ENCODE data around the gene GLUD1. TPM values are rescaled to one million over a fixed set of nuclear protein-coding genes. Genes with fewer than 3 reads are reported as not detected.
"Not testable (repeated sequence)": the region's sequence is repeated elsewhere in the genome, so short reads cannot be mapped to it uniquely, and the experiment has no call there.

Gene GLUD1
- polyA plus RNA-seq, 1 experiment, result 78.6 TPM

DNA sequence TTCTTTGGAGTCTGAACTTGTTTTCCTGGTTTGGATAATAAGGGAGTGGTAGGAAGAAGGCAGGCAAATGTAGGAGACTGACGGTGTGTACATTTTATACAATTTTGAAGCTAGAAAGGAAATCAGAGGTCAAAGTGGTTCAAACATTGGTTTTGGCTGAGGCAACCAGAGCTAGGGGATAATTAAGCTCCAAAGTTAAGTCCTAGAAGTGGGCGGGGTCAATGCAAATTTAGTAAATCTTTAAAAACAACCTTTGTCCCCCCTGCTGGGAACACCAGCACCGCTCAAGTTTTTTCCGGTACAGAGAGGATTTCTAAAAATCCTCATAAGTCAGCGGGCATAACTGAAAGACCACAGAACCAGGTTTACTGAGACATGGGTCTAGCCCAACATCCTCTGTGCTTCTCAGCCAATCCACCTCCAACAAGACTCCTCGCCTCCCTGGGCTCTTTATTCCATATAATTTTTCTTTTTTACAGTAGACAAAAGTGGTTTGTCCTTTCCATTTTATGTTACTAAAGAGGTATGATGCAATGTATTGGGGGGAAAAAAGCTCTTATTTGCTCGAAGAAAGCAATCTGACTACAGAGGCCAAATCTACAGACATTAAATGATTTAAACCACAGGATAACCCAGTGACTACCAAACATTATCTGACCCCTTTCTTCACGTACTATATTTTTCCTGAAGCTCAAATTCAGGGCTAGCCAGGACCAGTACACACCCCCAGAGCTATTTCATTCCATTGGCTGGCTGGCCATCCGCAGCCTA is 1.6 kb downstream of the GLUD1 start:
- ChIA-PET CTCF (interaction anchor here (1.2 kb wide), 1 partner anchor 133 kb away, joined by 5 read pairs; no protein-coding TSS in a partner anchor), POLR2A (no interaction called here)
- no peak for DNase-seq (ENCODE audit: low read depth)
- TF ChIP-seq CTCF (IDR thresholded peaks at IDR 0.05; ENCODE audit: insufficient read depth, low read depth, low read length), result no peak
- Histone ChIP-seq H3K27me3 (ENCODE audit: control insufficient read depth, insufficient read depth, low read length) (no peaks in the 10 kb centered on the region), H3K4me3 (ENCODE audit: low read depth, low read length) (peak overlapping the region; percentile 57), H3K36me3 (ENCODE audit: control insufficient read depth, insufficient read depth, low read length) (no peaks in the 10 kb centered on the region)

DNA sequence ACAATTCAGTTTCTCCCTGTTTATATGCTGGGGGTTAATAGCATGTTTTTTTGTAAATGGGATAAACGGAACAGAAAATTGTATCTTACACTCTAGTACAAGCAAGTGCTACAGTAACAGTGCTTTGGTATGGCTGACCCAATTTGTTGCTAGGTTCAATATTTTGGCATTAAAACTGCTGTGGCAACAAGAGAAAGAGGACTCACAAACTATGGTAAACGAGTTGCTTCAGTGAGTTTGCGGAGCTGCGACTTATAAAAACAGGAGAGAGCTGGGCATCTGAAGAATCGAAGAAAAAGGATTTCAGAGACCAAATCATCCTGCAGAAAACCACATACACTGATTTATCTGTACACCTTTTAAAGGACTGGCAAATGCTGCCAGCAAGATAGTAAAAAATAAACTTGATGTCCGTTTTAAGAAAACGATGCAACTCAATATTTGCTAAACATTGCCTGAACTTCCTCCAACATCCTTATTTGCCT is 2.2 kb downstream of the GLUD1 start:
- TF ChIP-seq CTCF (IDR thresholded peaks at IDR 0.05; ENCODE audit: insufficient read depth, low read depth, low read length), result no peak
- Histone ChIP-seq H3K27me3 (ENCODE audit: control insufficient read depth, insufficient read depth, low read length) (no peaks in the 10 kb centered on the region), H3K4me3 (ENCODE audit: low read depth, low read length) (peak overlapping the region; percentile 57), H3K36me3 (ENCODE audit: control insufficient read depth, insufficient read depth, low read length) (no peaks in the 10 kb centered on the region)
- POLR2A ChIA-PET, result no interaction called here
- CTCF ChIA-PET, result no interaction called here
- DNase-seq (ENCODE audit: low read depth), result no peak

- DNase-seq (ENCODE audit: low read depth), result no peak
- H3K27me3 ChIP-seq (ENCODE audit: control insufficient read depth, insufficient read depth, low read length), result no peaks in the 10 kb centered on the region
- no peak for TF ChIP-seq CTCF (IDR thresholded peaks at IDR 0.05; ENCODE audit: insufficient read depth, low read depth, low read length)
- no peak overlapping the region for H3K4me3 ChIP-seq (ENCODE audit: low read depth, low read length)
- ChIA-PET POLR2A (no interaction called here), CTCF (no interaction called here)
- H3K36me3 ChIP-seq (ENCODE audit: control insufficient read depth, insufficient read depth, low read length), result no peaks in the 10 kb centered on the region
Measured at GRCh38 chr10:87090779-87091178, 3.9 kb downstream of the GLUD1 start.

- H3K27me3 ChIP-seq (ENCODE audit: control insufficient read depth, insufficient read depth, low read length), result no peaks in the 10 kb centered on the region
- DNase-seq (ENCODE audit: low read depth), result no peak
- TF ChIP-seq CTCF (IDR thresholded peaks at IDR 0.05; ENCODE audit: insufficient read depth, low read depth, low read length), result no peak
- no peak overlapping the region for H3K4me3 ChIP-seq (ENCODE audit: low read depth, low read length)
- CTCF ChIA-PET, result no interaction called here
- POLR2A ChIA-PET, result no interaction called here
- H3K36me3 ChIP-seq (ENCODE audit: control insufficient read depth, insufficient read depth, low read length), result no peaks in the 10 kb centered on the region
Measured at GRCh38 chr10:87089746-87090145, 4.9 kb downstream of the GLUD1 start.

- no peaks in the 10 kb centered on the region for H3K27me3 ChIP-seq (ENCODE audit: control insufficient read depth, insufficient read depth, low read length)
- TF ChIP-seq CTCF (IDR thresholded peaks at IDR 0.05; ENCODE audit: insufficient read depth, low read depth, low read length), result no peak
- no peaks in the 10 kb centered on the region for H3K36me3 ChIP-seq (ENCODE audit: control insufficient read depth, insufficient read depth, low read length)
- POLR2A ChIA-PET, result no interaction called here
- no peak overlapping the region for H3K4me3 ChIP-seq (ENCODE audit: low read depth, low read length)
- DNase-seq (ENCODE audit: low read depth), result no peak
- CTCF ChIA-PET, result interaction anchor here (1.2 kb wide), 1 partner anchor 9 kb away, joined by 5 read pairs; no protein-coding TSS in a partner anchor
Measured at GRCh38 chr10:87085537-87085936, 9.1 kb downstream of the GLUD1 start.

GRCh38 chr10:87084291-87084782 is 10.3 kb downstream of the GLUD1 start:
- H3K27me3 ChIP-seq (ENCODE audit: control insufficient read depth, insufficient read depth, low read length); POLR2A ChIA-PET; H3K4me3 ChIP-seq (ENCODE audit: low read depth, low read length); H3K36me3 ChIP-seq (ENCODE audit: control insufficient read depth, insufficient read depth, low read length): not testable (repeated sequence)
- CTCF ChIA-PET, result interaction anchor here (1.0 to 1.2 kb wide), 2 partner anchors 8 to 10 kb away, joined by 4 to 5 read pairs; no protein-coding TSS in a partner anchor
- DNase-seq (ENCODE audit: low read depth), result peak; percentile 87

GRCh38 chr10:87083576-87084290 is 10.9 kb downstream of the GLUD1 start:
- H3K27me3 ChIP-seq (ENCODE audit: control insufficient read depth, insufficient read depth, low read length); POLR2A ChIA-PET; DNase-seq (ENCODE audit: low read depth); H3K36me3 ChIP-seq (ENCODE audit: control insufficient read depth, insufficient read depth, low read length); H3K4me3 ChIP-seq (ENCODE audit: low read depth, low read length): not testable (repeated sequence)
- CTCF ChIA-PET, result interaction anchor here (1.0 kb wide), 1 partner anchor 9 kb away, joined by 4 read pairs; no protein-coding TSS in a partner anchor
